ENCODE results near the gene IFI27L2. TPM values are rescaled to one million over a fixed set of nuclear protein-coding genes. Genes with fewer than 3 reads are reported as not detected.
A peak's percentile ranks its signal among the peaks of the same experiment; 100 is the strongest.

The IFI27L2 gene
- total RNA-seq, 2 donors from 2014 or later: 67.3 to 67.8 TPM

DNA sequence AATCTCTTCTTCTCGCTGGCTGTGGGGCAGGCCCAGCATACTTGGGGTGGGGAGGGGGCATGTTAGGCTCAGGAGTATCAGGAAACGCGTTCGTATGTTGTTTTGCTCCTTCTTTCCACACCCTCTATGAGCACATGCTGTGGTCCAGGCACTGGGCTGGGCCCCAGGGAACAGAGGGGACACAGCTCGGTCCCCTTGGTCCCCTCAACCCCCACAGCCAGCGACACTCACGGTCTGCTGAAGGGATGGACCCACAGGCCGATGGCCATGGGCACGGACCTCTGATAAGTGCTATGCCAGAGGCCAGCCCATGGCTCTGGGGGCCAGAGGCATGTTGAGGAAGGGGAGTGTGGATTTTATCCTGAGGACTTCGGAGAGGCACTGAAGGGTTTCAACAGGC is 12.7 kb downstream of the IFI27L2 start:
- Mint-ChIP-seq H3K36me3 (peaks cover 7 to 17% of the 10 kb centered on the region in 2 donors), H3K9me3 (peaks cover 10 to 14% of the 10 kb centered on the region in 2 donors), H3K27ac (no peak overlapping the region)
- no peak for DNase-seq (ENCODE audit: low spot score in 2 of 2)
- no peak for ATAC-seq

DNA sequence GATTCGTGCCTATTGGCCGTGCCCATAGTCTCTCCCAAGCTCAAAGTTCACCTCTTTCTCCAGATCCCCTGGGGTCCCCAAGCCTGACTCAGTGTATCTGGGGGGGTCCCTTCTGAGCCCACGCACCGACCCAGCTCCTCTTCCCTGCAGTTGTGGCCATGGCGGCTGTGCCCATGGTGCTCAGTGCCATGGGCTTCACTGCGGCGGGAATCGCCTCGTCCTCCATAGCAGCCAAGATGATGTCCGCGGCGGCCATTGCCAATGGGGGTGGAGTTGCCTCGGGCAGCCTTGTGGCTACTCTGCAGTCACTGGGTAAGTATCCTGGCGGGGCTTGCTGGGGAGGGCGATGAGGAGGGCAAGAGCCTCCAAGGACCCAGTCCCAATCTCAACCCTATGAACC is 13.8 kb downstream of the IFI27L2 start:
- ATAC-seq: no peak
- H3K27ac Mint-ChIP-seq: peak overlapping the region in 1 of 2 donors; percentile 66

GRCh38 chr14:94115058-94115591 is 14.3 kb downstream of the IFI27L2 start:
- Mint-ChIP-seq H3K9me3 (peaks cover 4 to 6% of the 10 kb centered on the region in 2 donors), H3K36me3 (peaks cover 7 to 8% of the 10 kb centered on the region in 2 donors), H3K27ac (no peak overlapping the region)
- no peak for ATAC-seq
- DNase-seq (ENCODE audit: low spot score in 2 of 2): no peak

More for the DNA sequence above, 13.8 kb downstream of the IFI27L2 start:
- peaks cover 7 to 9% of the 10 kb centered on the region in 2 donors for H3K36me3 Mint-ChIP-seq
- H3K9me3 Mint-ChIP-seq: peaks cover 6 to 9% of the 10 kb centered on the region in 2 donors
- DNase-seq (ENCODE audit: low spot score in 2 of 2): no peak

- ATAC-seq (no peak), DNase-seq (ENCODE audit: low spot score in 2 of 2) (no peak)
Observed at GRCh38 chr14:94114589-94115057, 14.8 kb downstream of the IFI27L2 start.

DNA sequence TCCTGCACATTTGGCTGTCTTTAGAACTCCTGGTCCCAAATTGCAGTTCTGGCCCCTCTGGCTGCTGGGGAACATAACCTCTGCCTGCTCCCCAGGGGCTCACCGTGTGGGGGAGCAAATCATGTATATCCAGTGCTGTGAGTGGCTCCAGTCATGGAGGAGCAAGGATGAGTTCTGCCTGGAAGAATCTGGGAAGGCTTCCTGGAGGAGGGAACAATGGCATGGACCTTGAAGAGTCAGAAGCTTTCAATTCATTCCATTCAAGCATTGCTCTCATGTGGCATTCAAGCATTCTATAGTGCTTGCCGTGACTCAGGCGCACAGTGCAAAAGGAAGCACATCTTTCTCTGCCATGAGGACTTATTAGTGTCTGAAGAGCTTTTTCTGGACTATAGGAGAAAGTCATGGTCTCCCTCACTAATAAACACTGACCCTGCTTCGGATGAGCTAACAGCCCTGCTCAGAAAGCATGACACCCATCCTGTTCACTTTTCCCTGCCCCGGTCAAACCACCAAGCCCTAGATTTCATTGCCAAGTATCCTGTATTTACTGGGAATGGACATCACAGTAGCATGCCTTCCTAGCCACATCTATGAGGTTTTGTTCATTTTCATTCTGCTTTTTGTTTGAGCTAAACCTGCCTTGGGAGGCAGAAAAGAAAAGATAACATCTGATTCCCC is 15.4 kb downstream of the IFI27L2 start:
- no peaks in the 10 kb centered on the region for H3K36me3 Mint-ChIP-seq
- H3K27ac Mint-ChIP-seq: peak overlapping the region in 1 of 2 donors; percentile 9
- H3K9me3 Mint-ChIP-seq: no peaks in the 10 kb centered on the region
- DNase-seq (ENCODE audit: low spot score in 2 of 2): no peak
- ATAC-seq: no peak

More at GRCh38 chr14:94114589-94115057, 14.8 kb downstream of the IFI27L2 start:
- Mint-ChIP-seq H3K27ac (no peak overlapping the region), H3K36me3 (peaks cover 3 to 4% of the 10 kb centered on the region in 2 donors), H3K9me3 (peaks cover 3% of the 10 kb centered on the region in 2 donors)

DNA sequence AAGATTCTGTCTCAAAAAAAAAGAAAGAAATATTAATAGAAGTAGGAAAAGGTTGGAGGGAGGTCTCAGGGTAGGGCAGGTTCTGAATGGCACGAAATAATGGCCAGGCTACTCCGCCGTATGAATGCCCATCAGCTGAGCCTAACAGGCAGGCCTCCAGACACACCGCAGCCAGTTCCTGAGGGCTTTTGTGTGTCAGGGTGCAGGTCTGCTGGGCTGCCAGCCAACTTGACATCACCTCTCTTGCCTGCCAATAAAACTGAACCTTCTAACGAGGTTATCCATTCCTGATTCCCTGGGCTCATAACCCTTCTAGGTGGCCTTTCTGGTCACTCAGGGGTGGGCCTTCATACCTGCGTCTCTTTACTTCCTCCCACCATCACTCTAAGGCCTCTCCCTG is 15.9 kb downstream of the IFI27L2 start:
- peak overlapping the region in 1 of 2 donors; percentile 9 for H3K27ac Mint-ChIP-seq
- ATAC-seq: no peak
- H3K9me3 Mint-ChIP-seq: no peaks in the 10 kb centered on the region
- no peaks in the 10 kb centered on the region for H3K36me3 Mint-ChIP-seq
- no peak for DNase-seq (ENCODE audit: low spot score in 2 of 2)

GRCh38 chr14:94113073-94113472 is 16.3 kb downstream of the IFI27L2 start:
- Mint-ChIP-seq H3K9me3 (no peaks in the 10 kb centered on the region), H3K36me3 (no peaks in the 10 kb centered on the region), H3K27ac (peak overlapping the region in 1 of 2 donors; percentile 66)
- ATAC-seq (no peak), DNase-seq (ENCODE audit: low spot score in 2 of 2) (no peak)

DNA sequence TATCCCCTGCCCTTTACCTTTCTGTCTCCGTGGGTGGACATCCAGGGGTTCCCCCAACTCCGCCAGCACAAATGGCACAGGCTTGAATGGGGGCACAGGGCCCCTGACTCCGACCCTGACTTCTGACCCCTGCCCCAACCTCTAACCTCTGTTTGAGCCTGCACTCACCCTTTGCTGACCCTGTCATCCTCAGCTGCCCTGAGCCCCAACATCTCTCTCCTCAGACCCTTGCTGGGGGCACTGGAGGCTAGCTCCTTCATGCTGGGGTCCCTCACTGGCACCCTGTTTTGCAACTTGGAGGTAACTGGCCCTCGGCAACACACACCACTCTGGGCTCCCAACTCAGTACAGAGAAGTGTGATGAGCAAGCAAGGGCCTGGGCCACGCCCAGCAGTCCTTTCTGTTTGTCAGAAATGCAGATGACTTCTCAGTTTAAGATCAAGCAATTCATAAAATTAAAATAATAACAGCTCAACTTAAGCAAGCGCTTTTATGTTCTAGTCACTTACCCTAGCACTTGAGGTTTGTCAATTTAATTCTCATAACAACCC is 16.8 kb downstream of the IFI27L2 start:
- DNase-seq (ENCODE audit: low spot score in 2 of 2) (no peak), ATAC-seq (no peak)
- Mint-ChIP-seq H3K9me3 (no peaks in the 10 kb centered on the region), H3K36me3 (no peaks in the 10 kb centered on the region), H3K27ac (peak overlapping the region; percentile 41 to 66)

GRCh38 chr14:94111276-94112095 is 17.9 kb downstream of the IFI27L2 start:
- Mint-ChIP-seq H3K27ac (no peak overlapping the region), H3K9me3 (no peaks in the 10 kb centered on the region), H3K36me3 (no peaks in the 10 kb centered on the region)
- ATAC-seq (no peak), DNase-seq (ENCODE audit: low spot score in 2 of 2) (no peak)

GRCh38 chr14:94110552-94111181 is 18.7 kb downstream of the IFI27L2 start, which contains the start of gene IFI27:
Gene IFI27 (plus strand): TSS chr14:94110736.
- Mint-ChIP-seq H3K36me3 (no peaks in the 10 kb centered on the region), H3K9me3 (no peaks in the 10 kb centered on the region), H3K27ac (peak within 1 kb of the TSS in 1 of 2 donors; percentile 65)
- no peak for DNase-seq (ENCODE audit: low spot score in 2 of 2)
- no peak for ATAC-seq

GRCh38 chr14:94109915-94110250 is 19.5 kb downstream of the IFI27L2 start:
- no peaks in the 10 kb centered on the region for H3K9me3 Mint-ChIP-seq
- H3K36me3 Mint-ChIP-seq: no peaks in the 10 kb centered on the region
- DNase-seq (ENCODE audit: low spot score in 2 of 2) (no peak), ATAC-seq (no peak)
- H3K27ac Mint-ChIP-seq: peak overlapping the region in 1 of 2 donors; percentile 65

DNA sequence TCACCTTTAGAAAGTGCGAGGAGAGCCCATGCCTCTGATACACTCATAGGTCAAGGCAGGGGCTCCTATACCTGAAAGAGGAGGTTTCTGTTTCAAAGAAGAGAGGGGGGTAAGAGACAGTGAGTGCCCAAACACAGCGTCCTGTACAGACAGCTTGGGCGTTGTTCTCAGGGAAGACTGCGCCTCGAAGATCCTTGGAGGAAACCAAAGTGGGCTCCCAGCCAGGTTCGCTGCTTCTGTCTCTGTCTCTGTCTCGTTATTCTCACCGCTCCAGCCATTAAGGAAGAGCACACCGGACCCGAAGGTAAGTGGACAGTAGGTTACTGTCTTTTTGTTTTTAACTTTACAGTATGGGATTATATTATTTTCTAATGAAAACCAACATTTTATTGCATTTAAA is 24.7 kb downstream of the IFI27L2 start:
- no peaks in the 10 kb centered on the region for H3K36me3 Mint-ChIP-seq
- ATAC-seq (no peak), DNase-seq (ENCODE audit: low spot score in 2 of 2) (no peak)
- H3K9me3 Mint-ChIP-seq: no peaks in the 10 kb centered on the region
- no peak overlapping the region for H3K27ac Mint-ChIP-seq

- DNase-seq (ENCODE audit: low spot score in 2 of 2) (no peak), ATAC-seq (no peak)
- Mint-ChIP-seq H3K27ac (peak overlapping the region in 1 of 2 donors; percentile 20), H3K9me3 (no peaks in the 10 kb centered on the region), H3K36me3 (no peaks in the 10 kb centered on the region)
Observed at GRCh38 chr14:94103554-94104150, 25.8 kb downstream of the IFI27L2 start.

DNA sequence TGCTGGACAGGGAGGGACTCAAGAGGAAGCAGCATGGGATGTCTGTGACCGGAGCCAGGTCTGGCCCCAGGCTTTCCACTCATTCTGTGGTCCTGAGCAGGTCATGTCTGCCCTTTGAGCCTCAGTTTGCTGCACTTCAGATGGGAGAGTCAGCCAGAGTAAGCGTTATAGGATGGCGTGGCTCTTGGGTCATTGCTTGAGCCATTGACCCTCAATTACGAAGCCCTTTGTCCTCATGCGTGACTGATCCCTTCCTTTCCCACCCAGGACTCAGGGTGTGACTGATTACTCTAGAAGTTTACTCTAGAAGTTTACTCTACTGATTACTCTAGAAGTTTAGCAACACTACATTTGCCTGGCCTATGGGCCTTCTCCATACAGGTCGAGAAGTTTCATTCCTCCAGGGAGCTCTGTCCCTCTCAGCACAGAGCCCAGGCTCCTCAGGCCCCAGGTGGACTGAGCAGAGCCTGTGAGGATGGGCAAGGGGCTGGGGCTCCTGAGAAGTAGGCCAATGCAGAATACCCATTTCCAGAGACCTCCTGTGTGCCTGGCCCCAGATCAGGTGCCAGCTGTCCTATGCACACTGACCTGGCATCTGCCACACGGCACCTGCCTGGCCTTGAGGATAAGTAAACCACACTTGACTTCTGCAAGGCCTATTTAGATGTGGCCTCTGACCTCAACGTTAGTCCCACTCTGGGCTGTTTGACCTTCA is 26.5 kb downstream of the IFI27L2 start:
- H3K27ac Mint-ChIP-seq: peak overlapping the region in 1 of 2 donors; percentile 23

GRCh38 chr14:94101748-94102147 is 27.7 kb downstream of the IFI27L2 start:
- Mint-ChIP-seq H3K27ac (no peak overlapping the region), H3K36me3 (no peaks in the 10 kb centered on the region), H3K9me3 (no peaks in the 10 kb centered on the region)
- ATAC-seq: no peak
- DNase-seq (ENCODE audit: low spot score in 2 of 2): no peak

More for the DNA sequence above, 26.5 kb downstream of the IFI27L2 start:
- DNase-seq (ENCODE audit: low spot score in 2 of 2): no peak
- Mint-ChIP-seq H3K36me3 (no peaks in the 10 kb centered on the region), H3K9me3 (no peaks in the 10 kb centered on the region)
- no peak for ATAC-seq

- Mint-ChIP-seq H3K36me3 (no peaks in the 10 kb centered on the region), H3K9me3 (no peaks in the 10 kb centered on the region), H3K27ac (no peak overlapping the region)
- DNase-seq (ENCODE audit: low spot score in 2 of 2) (no peak), ATAC-seq (peak in 1 of 2 donors; percentile 14)
Observed at GRCh38 chr14:94100847-94101246, 28.6 kb downstream of the IFI27L2 start.

Measured in activated naive CD4-positive, alpha-beta T cell treated with anti-CD3 and anti-CD28 coated beads, Interleukin-2, amount 50 U/mL, for 72 hours (primary cell).